Prostate gland (tissue), 2 donors: Measurements from ENCODE around the gene ALKBH5.

Experiments
- CTCF ChIP-seq, 4 experiments: fragments of 200-600 bp in 2 of 4; fragments of 450-650 bp in 2 of 4; sonication (generic) in 2 of 4; IDR thresholded peaks; 1 replicate in 3 of 4; 2 replicates in 1 of 4; pipeline ENCODE4 v1.5.1; 2016 to 2019; ENCODE audit warnings: antibody characterized with exemption in 4 of 4, mild to moderate bottlenecking in 2 of 4, moderate library complexity in 2 of 4
- POLR2A ChIP-seq: fragments of 450-650 bp; IDR thresholded peaks from one replicate; pipeline ENCODE4 v1.6.1; 2016; ENCODE audit warnings: antibody characterized with exemption, mild to moderate bottlenecking
- POLR2AphosphoS5 ChIP-seq: sonication (generic); formaldehyde crosslinking; IDR thresholded peaks from one replicate; pipeline ENCODE4 v1.6.1; 2017; ENCODE audit warnings: antibody characterized with exemption

GRCh38 chr17:18183334-18184142, at the start of gene ALKBH5:
- TF ChIP-seq CTCF (IDR thresholded peaks at IDR 0.05) (peak in 3 of 4 experiments; percentile 17 to 48 (median 45)), POLR2A (peak; percentile 96), POLR2AphosphoS5 (peak; percentile 93)
